HepG2 (cell line): Measurements from ENCODE around the gene NT5C. TPM values are rescaled to one million over a fixed set of nuclear protein-coding genes. Genes with fewer than 3 reads are reported as not detected.
A peak's percentile ranks its signal among the peaks of the same experiment; 100 is the strongest.

Source experiments
- ATM ChIP-seq: fragments of 450-650 bp; IDR thresholded peaks from 2 replicates; pipeline ENCODE4 v1.7.1; 2017; ENCODE audit warnings: mild to moderate bottlenecking, borderline replicate concordance
- CBFB ChIP-seq: sonication (generic); formaldehyde crosslinking; IDR thresholded peaks from 2 replicates; pipeline ENCODE4 v1.4.0; 2020; ENCODE audit warnings: missing genetic modification reagents
- FOXK1 ChIP-seq: sonication (generic); formaldehyde crosslinking; IDR thresholded peaks from 2 replicates; pipeline ENCODE4 v1.4.0; 2020; ENCODE audit warnings: low read depth, missing genetic modification reagents, borderline replicate concordance
- FUBP1 ChIP-seq: sonication (generic); formaldehyde crosslinking; IDR thresholded peaks from 2 replicates; pipeline ENCODE4 v1.5.1; 2020; ENCODE audit warnings: missing genetic modification reagents, mild to moderate bottlenecking, borderline replicate concordance
- HNF4A ChIP-seq: sonication (generic); formaldehyde crosslinking; IDR thresholded peaks from 2 replicates; pipeline ENCODE4 v1.4.0; 2020; ENCODE audit warnings: missing genetic modification reagents
- KLF12 ChIP-seq: sonication (generic); formaldehyde crosslinking; IDR thresholded peaks from 2 replicates; pipeline ENCODE4 v1.4.0; 2020; ENCODE audit warnings: missing genetic modification reagents, borderline replicate concordance
- LRRFIP1 ChIP-seq: sonication (generic); formaldehyde crosslinking; conservative IDR thresholded peaks from 2 replicates; pipeline ENCODE4 v1.4.0; 2020; ENCODE audit warnings: missing genetic modification reagents
- NBN ChIP-seq: fragments of 450-650 bp; conservative IDR thresholded peaks from 2 replicates; pipeline ENCODE4 v1.6.1; 2017
- NFIC ChIP-seq: IDR thresholded peaks from 2 replicates; pipeline ENCODE4 v1.6.1; 2012; ENCODE audit warnings: mild to moderate bottlenecking, low read length, inconsistent platforms
- POGK ChIP-seq: sonication (generic); formaldehyde crosslinking; conservative IDR thresholded peaks from 2 replicates; pipeline ENCODE4 v1.8.0; 2022; ENCODE audit warnings: mild to moderate bottlenecking, moderate library complexity, missing genetic modification reagents
- RBFOX2 ChIP-seq: fragments of 200-400 bp; formaldehyde crosslinking; IDR thresholded peaks from 2 replicates; pipeline ENCODE4 v1.6.1; 2017; ENCODE audit warnings: low read depth, mild to moderate bottlenecking, low read length
- REL ChIP-seq: sonication (generic); formaldehyde crosslinking; conservative IDR thresholded peaks from 2 replicates; pipeline ENCODE4 v1.8.0; 2022; ENCODE audit warnings: mild to moderate bottlenecking, missing genetic modification reagents, moderate library complexity
- RFXANK ChIP-seq: IDR thresholded peaks from 2 replicates; pipeline ENCODE4 v1.6.1; 2016
- XBP1 ChIP-seq: sonication (generic); formaldehyde crosslinking; IDR thresholded peaks from 2 replicates; pipeline ENCODE4 v1.5.0; 2020; ENCODE audit warnings: missing genetic modification reagents
- ZBTB33 ChIP-seq: sonication (generic); formaldehyde crosslinking; IDR thresholded peaks from 2 replicates; pipeline ENCODE4 v1.4.0; 2020; ENCODE audit warnings: missing genetic modification reagents
- ZFP62 ChIP-seq: sonication (generic); formaldehyde crosslinking; IDR thresholded peaks from 2 replicates; pipeline ENCODE4 v1.4.0; 2020; ENCODE audit warnings: missing genetic modification reagents
- ZKSCAN5 ChIP-seq: sonication (generic); formaldehyde crosslinking; IDR thresholded peaks from 2 replicates; pipeline ENCODE4 v1.5.1; 2020; ENCODE audit warnings: mild to moderate bottlenecking, missing genetic modification reagents
- ZNF224 ChIP-seq: sonication (generic); formaldehyde crosslinking; IDR thresholded peaks from 2 replicates; pipeline ENCODE4 v1.5.0; 2020; ENCODE audit warnings: mild to moderate bottlenecking, missing genetic modification reagents
- ZNF251 ChIP-seq: sonication (generic); formaldehyde crosslinking; IDR thresholded peaks from 2 replicates; pipeline ENCODE4 v1.9.0; 2021; ENCODE audit warnings: mild to moderate bottlenecking, missing genetic modification reagents
- ZNF484 ChIP-seq: sonication (generic); formaldehyde crosslinking; IDR thresholded peaks from 2 replicates; pipeline ENCODE4 v1.5.1; 2020; ENCODE audit warnings: mild to moderate bottlenecking, low read depth, missing genetic modification reagents, borderline replicate concordance
- ZNF629 ChIP-seq: sonication (generic); formaldehyde crosslinking; conservative IDR thresholded peaks from 2 replicates; pipeline ENCODE4 v1.5.0; 2020; ENCODE audit warnings: missing genetic modification reagents
- ZNF644 ChIP-seq: IDR thresholded peaks from 2 replicates; pipeline ENCODE4 v1.6.1; 2016; ENCODE audit warnings: low read depth
- ZNF713 ChIP-seq: sonication (generic); formaldehyde crosslinking; IDR thresholded peaks from 2 replicates; pipeline ENCODE4 v1.4.0; 2020; ENCODE audit warnings: mild to moderate bottlenecking, missing genetic modification reagents
- polyA plus RNA-seq, 8 experiments: library from polyadenylated mRNA; depleted of rRNA in 3 of 8; stranded (reverse) in 7 of 8; unstranded in 1 of 8; fragments of >200 nt; fragmentation: Illumina TruSeq in 4 of 8; extraction: Trizol in 4 of 8; gene quantifications; 2 replicates each; pipeline versions ENCODE4 v1.2.1 to v1.2.3, GENCODE V29; 2011 to 2016; ENCODE audit warnings: low read depth in 4 of 8, missing spikeins in 1 of 8, mixed read lengths in 1 of 8; ENCODE audit not compliant: insufficient read depth in 1 of 8
- total RNA-seq, 5 experiments: library from RNA; depleted of rRNA; stranded (reverse); fragments of >200 nt; fragmentation: Illumina TruSeq; extraction: Trizol; gene quantifications; 2 replicates each; pipeline ENCODE4 v1.2.3, GENCODE V29; 2016; ENCODE audit warnings: low read depth in 1 of 5

NT5C gene
- total and polyA plus RNA-seq, 2 of the 13 experiments (the other 11 are each of a cell fraction or from before 2014, with no cell fraction given), result 42.8 to 48.6 TPM

GRCh38 chr17:75090871-75091854 is 40.4 kb downstream of the NT5C start (continued):
- TF ChIP-seq ZNF713 (CRISPR knock-in tag), result no peak
- no peak for TF ChIP-seq ZNF644 (CRISPR knock-in tag)
- no peak for TF ChIP-seq RBFOX2
- TF ChIP-seq ZNF224 (CRISPR knock-in tag), result no peak
- TF ChIP-seq ZNF484 (CRISPR knock-in tag), result no peak
- peak; percentile 77; the same call in 1 of the 2 replicates for TF ChIP-seq NFIC
- no peak for TF ChIP-seq ZBTB33 (CRISPR knock-in tag)
- no peak for TF ChIP-seq LRRFIP1 (CRISPR knock-in tag)
- TF ChIP-seq ZKSCAN5 (CRISPR knock-in tag), result no peak
- no peak for TF ChIP-seq XBP1 (CRISPR knock-in tag)
- no peak for TF ChIP-seq NBN
- peak; percentile 86 for TF ChIP-seq CBFB (CRISPR knock-in tag)
- no peak for TF ChIP-seq POGK (CRISPR knock-in tag)
- TF ChIP-seq ATM, result no peak
- no peak for TF ChIP-seq FOXK1
- no peak for TF ChIP-seq ZNF629 (CRISPR knock-in tag)
- TF ChIP-seq ZNF251, result no peak
- peak; percentile 88 for TF ChIP-seq HNF4A (CRISPR knock-in tag)
- no peak for TF ChIP-seq FUBP1
- no peak for TF ChIP-seq REL (CRISPR knock-in tag)
- TF ChIP-seq KLF12 (CRISPR knock-in tag), result no peak; the same call in 1 of the 2 replicates
- TF ChIP-seq ZFP62 (CRISPR knock-in tag), result no peak
- no peak for TF ChIP-seq RFXANK
